Endothelial cell of umbilical vein (primary cell): ENCODE measurements around the gene STK32C. TPM values are rescaled to one million over a fixed set of nuclear protein-coding genes. Genes with fewer than 3 reads are reported as not detected.

Experiments
- BruUV-seq: library from RNA; stranded (reverse); fragments of 400-500 nt; replicated peaks from 2 replicates; lab custom pipeline; 2021; lab: Mats Ljungman, UMichigan
- CTCF ChIA-PET: fragments of 300-600, 350-600 bp; sonication (Branson Sonifier 250); formaldehyde crosslinking; loops from one replicate; lab custom pipeline; 2021; ENCODE audit warnings: antibody characterized with exemption, inconsistent platforms; lab: Charles Lee
- POLR2A ChIA-PET: fragments of 300-600, 350-600 bp; sonication (Branson Sonifier 250); formaldehyde crosslinking; loops from one replicate; lab custom pipeline; 2021; ENCODE audit warnings: antibody characterized with exemption, inconsistent platforms; lab: Charles Lee
- DNase-seq: peaks from one replicate; pipeline ENCODE4 v3.0.0-alpha.2; 2011; ENCODE audit warnings: low read depth, low spot score
- FAIRE-seq: peaks from 2 replicates; lab custom pipeline; 2011; peaks lifted over from hg19 to GRCh38; lab: Jason Lieb, UNC
- H2AFZ ChIP-seq: 2 replicates; pipeline ENCODE4 v1.6.0; 2012; ENCODE audit warnings: low read depth, low read length, control low read depth, inconsistent platforms
- H3K27ac ChIP-seq: 2 replicates; pipeline ENCODE4 v1.5.1; 2011; ENCODE audit warnings: low read depth, mild to moderate bottlenecking, control low read depth, low read length, moderate library complexity; ENCODE audit not compliant: insufficient read depth
- H3K27me3 ChIP-seq, 2 experiments: 2 replicates each; pipeline versions ENCODE4 v1.6.0 to v1.6.1; 2011; ENCODE audit warnings: low read length in 2 of 2, mixed read lengths in 1 of 2; ENCODE audit not compliant: control insufficient read depth in 2 of 2, insufficient read depth in 2 of 2
- H3K36me3 ChIP-seq, 2 experiments: 2 replicates in 1 of 2; 3 replicates in 1 of 2; pipeline ENCODE4 v1.5.1; 2011; ENCODE audit warnings: low read length in 2 of 2, mild to moderate bottlenecking in 1 of 2, moderate library complexity in 1 of 2; ENCODE audit not compliant: control insufficient read depth in 2 of 2, insufficient read depth in 2 of 2; ENCODE audit errors: extremely low read depth in 1 of 2
- H3K4me1 ChIP-seq: 3 replicates; pipeline ENCODE4 v1.5.1; 2011; ENCODE audit warnings: mild to moderate bottlenecking, low read length; ENCODE audit not compliant: control insufficient read depth, insufficient read depth; ENCODE audit errors: extremely low read depth
- H3K4me2 ChIP-seq: 2 replicates; pipeline ENCODE4 v1.6.1; 2011; ENCODE audit warnings: low read length, control low read depth, mixed read lengths; ENCODE audit not compliant: insufficient read depth
- H3K4me3 ChIP-seq, 3 experiments: fragments of 200-600 bp in 1 of 3; sonication (generic), shearing (Covaris generic) in 1 of 3; replicated peaks in 1 of 3; 2 replicates each; pipeline ENCODE4 v1.5.1; 2011 to 2016; ENCODE audit warnings: control low read depth in 3 of 3, low read length in 3 of 3, mild to moderate bottlenecking in 2 of 3, inconsistent platforms in 1 of 3, low read depth in 1 of 3, moderate library complexity in 1 of 3; ENCODE audit not compliant: insufficient read depth in 1 of 3
- H3K79me2 ChIP-seq: 2 replicates; pipeline ENCODE4 v1.6.0; 2012; ENCODE audit warnings: low read length, inconsistent platforms; ENCODE audit not compliant: control insufficient read depth, insufficient read depth
- H3K9ac ChIP-seq: replicated peaks from 2 replicates; pipeline ENCODE3; 2011; ENCODE audit warnings: low read length, control low read depth; ENCODE audit not compliant: insufficient read depth; ENCODE audit errors: extremely low read depth
- H3K9me1 ChIP-seq: replicated peaks from 3 replicates; pipeline ENCODE4 v1.6.0; 2011; ENCODE audit warnings: mild to moderate bottlenecking, low read length; ENCODE audit not compliant: control insufficient read depth, insufficient read depth; ENCODE audit errors: extremely low read depth
- H3K9me3 ChIP-seq: replicated peaks from 2 replicates; pipeline ENCODE4 v1.5.1; 2012; ENCODE audit warnings: low read length, inconsistent platforms; ENCODE audit not compliant: control insufficient read depth, insufficient read depth
- H4K20me1 ChIP-seq: replicated peaks from 2 replicates; pipeline ENCODE3; 2011; ENCODE audit warnings: mild to moderate bottlenecking, low read length; ENCODE audit not compliant: control insufficient read depth, insufficient read depth; ENCODE audit errors: extremely low read depth
- CTCF ChIP-seq, 2 donors: IDR thresholded peaks; 1 replicate in 1 of 2; 2 replicates in 1 of 2; pipeline ENCODE4 v1.5.1; 2011; ENCODE audit warnings: low read length in 2 of 2, mild to moderate bottlenecking in 2 of 2, moderate library complexity in 2 of 2, control low read depth in 1 of 2, inconsistent platforms in 1 of 2, low read depth in 1 of 2; ENCODE audit not compliant: insufficient read depth in 1 of 2; ENCODE audit errors: extremely low read depth in 1 of 2
- EZH2 ChIP-seq: IDR thresholded peaks from 2 replicates; pipeline ENCODE4 v1.6.1; 2012; ENCODE audit warnings: borderline replicate concordance, low read depth, mild to moderate bottlenecking, moderate library complexity, low read length, inconsistent platforms; ENCODE audit not compliant: severe bottlenecking
- FOS ChIP-seq: IDR thresholded peaks from 2 replicates; pipeline ENCODE4 v1.6.1; 2011; ENCODE audit warnings: mild to moderate bottlenecking, low read length, moderate library complexity, borderline replicate concordance; ENCODE audit not compliant: insufficient read depth
- GATA2 ChIP-seq: IDR thresholded peaks from 2 replicates; pipeline ENCODE4 v1.7.0; 2011; ENCODE audit warnings: low read depth, mild to moderate bottlenecking, moderate library complexity, mixed read lengths, low read length; ENCODE audit not compliant: insufficient read length, insufficient read depth
- JUN ChIP-seq: IDR thresholded peaks from 2 replicates; pipeline ENCODE4 v1.6.1; 2011; ENCODE audit warnings: borderline replicate concordance, low read depth; ENCODE audit not compliant: insufficient read length, insufficient read depth
- MAX ChIP-seq: IDR thresholded peaks from 2 replicates; pipeline ENCODE4 v1.6.1; 2011; ENCODE audit not compliant: insufficient read depth, insufficient read length
- MYC ChIP-seq: IDR thresholded peaks from one replicate; pipeline ENCODE4 v1.6.1; 2011; ENCODE audit warnings: mild to moderate bottlenecking, low read depth, low read length
- POLR2A ChIP-seq: IDR thresholded peaks from 2 replicates; pipeline ENCODE4 v1.6.1; 2012; ENCODE audit warnings: low read depth, mild to moderate bottlenecking, control low read depth, low read length
- POLR2AphosphoS5 ChIP-seq: IDR thresholded peaks from 2 replicates; pipeline ENCODE4 v1.6.1; 2012; ENCODE audit warnings: low read depth, mild to moderate bottlenecking, control low read depth, low read length, moderate library complexity; ENCODE audit not compliant: insufficient read depth
- dilution Hi-C: fragments of 300-500 bp; cut with MboI; formaldehyde crosslinking; loops from one replicate; pipeline ENCODE4 v1.15.0; 2019; ENCODE audit warnings: low sequenced_read_pairs; ENCODE audit not compliant: extremely low pct_ligation_motif_present
- intact Hi-C: fragments of 100-400 bp; cut with micrococcal nuclease; formaldehyde crosslinking; loops from one replicate; pipeline ENCODE4 v1.10.0; 2022
- polyA plus RNA-seq, 4 experiments: library from polyadenylated mRNA; depleted of rRNA in 3 of 4; stranded (reverse) in 3 of 4; unstranded in 1 of 4; fragments of >200 nt; gene quantifications; 2 replicates each; pipeline versions ENCODE4 v1.2.1 to v1.2.3, GENCODE V29; 2011 to 2012; ENCODE audit warnings: missing spikeins in 1 of 4
- total RNA-seq: library from RNA; stranded (reverse); gene quantifications from 2 replicates; pipeline ENCODE4 v1.2.3, GENCODE V29; 2021

STK32C gene
- total and polyA plus RNA-seq, 2 donors (not counting 3 experiments of a cell fraction or from before 2014, with no cell fraction given) = 5.4 to 14.1 TPM

DNA sequence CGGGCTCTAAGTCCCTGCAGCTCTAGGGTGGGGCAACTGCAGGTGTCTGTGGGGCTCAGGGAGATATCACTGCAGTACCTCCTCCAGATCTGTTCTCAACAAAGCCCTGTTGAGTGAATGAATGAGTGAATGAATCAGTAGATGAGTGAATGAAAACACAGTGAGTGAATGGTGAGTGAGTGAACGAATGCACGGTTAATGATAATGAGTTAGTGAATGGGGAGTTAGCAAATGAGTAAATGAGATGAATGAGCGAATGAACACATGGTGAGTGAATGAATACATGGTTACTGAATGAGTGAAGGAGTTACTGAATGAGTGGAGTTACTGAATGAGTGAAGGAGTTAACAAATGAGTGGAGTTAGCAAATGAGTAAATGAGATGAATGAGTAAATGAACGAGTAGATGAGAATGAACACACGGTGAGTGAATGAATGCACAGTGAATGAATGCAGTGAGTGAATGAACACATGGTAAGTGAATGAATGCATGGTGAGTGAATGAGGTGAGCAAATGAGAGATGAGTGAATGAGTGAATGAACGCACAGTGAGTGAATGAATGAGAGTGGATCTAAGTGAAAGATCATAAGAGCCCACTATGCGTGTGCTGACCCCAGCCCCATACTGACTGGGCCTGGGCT, 34.3 kb downstream of the STK32C start:
- no peaks in the 10 kb centered on the region for H3K4me1 ChIP-seq
- CTCF ChIA-PET = no interaction called here

GRCh38 chr10:132272231-132272971, 35.3 kb downstream of the STK32C start:
- CTCF ChIA-PET = interaction anchor here (1.0 kb wide), 1 partner anchor 9 kb away, joined by 3 read pairs; no protein-coding TSS in a partner anchor
- no TSS peak for BruUV-seq
- Histone ChIP-seq H3K9me3 (no peaks in the 10 kb centered on the region), H3K36me3 (no peaks in the 10 kb centered on the region), H3K9ac (no peak overlapping the region), H3K4me2 (no peak overlapping the region), H3K9me1 (no peaks in the 10 kb centered on the region), H3K27me3 (no peaks in the 10 kb centered on the region), H3K79me2 (no peaks in the 10 kb centered on the region), H3K4me3 (no peak overlapping the region), H3K4me1 (no peaks in the 10 kb centered on the region), H3K27ac (no peak overlapping the region), H4K20me1 (no peaks in the 10 kb centered on the region), H2AFZ (no peak overlapping the region)
- TF ChIP-seq POLR2A = no peak
- TF ChIP-seq CTCF (IDR thresholded peaks at IDR 0.05; ENCODE audit: extremely low read depth in 1 of 2, insufficient read depth in 1 of 2, low read depth in 1 of 2, low read length in 2 of 2) = no peak
- no peak for TF ChIP-seq POLR2AphosphoS5
- no peak for TF ChIP-seq MAX
- no peak for TF ChIP-seq MYC
- TF ChIP-seq EZH2 = no peak
- no peak for TF ChIP-seq GATA2
- no peak for TF ChIP-seq FOS
- no peak for TF ChIP-seq JUN
- POLR2A ChIA-PET = no interaction called here
- dilution Hi-C loops (no loop called here), intact Hi-C loops (no loop called here)
- FAIRE-seq = no peak
- no peak for DNase-seq

More for the DNA sequence above, 34.3 kb downstream of the STK32C start:
- dilution Hi-C loops (no loop called here), intact Hi-C loops (no loop called here)
- Histone ChIP-seq H3K4me2 (no peak overlapping the region), H4K20me1 (no peaks in the 10 kb centered on the region), H3K9ac (no peak overlapping the region), H3K27ac (no peak overlapping the region), H3K9me3 (no peaks in the 10 kb centered on the region), H3K36me3 (no peaks in the 10 kb centered on the region), H3K27me3 (no peaks in the 10 kb centered on the region), H2AFZ (no peak overlapping the region), H3K4me3 (no peak overlapping the region), H3K79me2 (no peaks in the 10 kb centered on the region), H3K9me1 (no peaks in the 10 kb centered on the region)
- no peak for DNase-seq
- TF ChIP-seq FOS (no peak), MAX (no peak)
- POLR2A ChIA-PET = no interaction called here
- FAIRE-seq = no peak
- no TSS peak for BruUV-seq
